GM12891 (cell line): ENCODE results near the gene BICC1.

Experiments
- POLR2AphosphoS5 ChIP-seq: IDR thresholded peaks from 2 replicates; pipeline ENCODE4 v1.6.1; 2011; ENCODE audit warnings: low read depth, low read length, control low read depth
- POU2F2 ChIP-seq: IDR thresholded peaks from 2 replicates; pipeline ENCODE4 v1.6.1; 2011; ENCODE audit warnings: low read depth, mild to moderate bottlenecking, control low read depth, low read length, moderate library complexity
- TAF1 ChIP-seq: IDR thresholded peaks from 2 replicates; pipeline ENCODE4 v1.6.1; 2011; ENCODE audit warnings: low read depth, low read length, control low read depth

- TF ChIP-seq POU2F2 (no peak), POLR2AphosphoS5 (no peak), TAF1 (no peak)
These were observed 230.9 kb downstream of the BICC1 start for GRCh38 chr10:58743466-58744115.
